GM12873 (cell line): ENCODE results near the gene CHST1.

Experiments
- TF ChIP-seq, protein P1 (sequence below): IDR thresholded peaks from 2 replicates; pipeline ENCODE4 v1.5.1; 2012; ENCODE audit warnings: low read depth, mild to moderate bottlenecking, moderate library complexity, low read length, control low read depth; ENCODE audit not compliant: insufficient read depth; ENCODE audit errors: missing control alignments

CHST1 gene

DNA sequence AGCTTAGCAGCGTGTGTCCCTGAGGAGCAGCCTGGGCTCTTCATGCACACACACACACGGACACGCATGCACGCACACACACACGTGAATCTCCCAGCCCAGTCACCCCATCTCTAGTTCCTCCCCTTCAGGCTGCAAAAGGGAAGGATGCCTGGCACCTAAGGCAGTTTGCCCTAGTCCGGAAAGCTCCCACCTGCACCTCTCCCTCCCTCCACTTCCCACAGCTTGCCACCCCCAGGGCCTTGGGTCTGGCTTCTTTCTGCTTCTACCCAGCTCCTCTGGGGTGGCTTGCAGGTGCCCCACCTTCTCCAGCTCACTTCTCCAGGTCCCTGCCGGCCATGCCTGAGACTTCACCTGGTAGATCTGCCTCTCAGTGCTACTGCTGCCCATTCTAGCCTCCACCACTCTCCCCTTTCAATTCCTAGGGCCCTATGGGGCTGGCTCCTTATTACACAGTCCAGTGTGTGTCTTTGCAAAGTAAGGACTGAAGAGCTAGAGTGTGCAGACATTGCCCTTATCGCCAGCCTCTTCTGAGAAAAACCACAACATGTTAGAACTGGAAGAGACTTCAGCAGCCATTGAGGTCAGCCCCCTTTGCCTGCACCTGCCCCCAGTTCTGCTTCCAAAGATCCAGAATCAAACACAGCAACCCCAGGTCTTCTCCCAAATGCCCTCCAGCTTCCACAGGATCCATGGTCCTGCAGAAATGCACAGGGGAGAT is 33.5 kb upstream of the CHST1 start:
- TF ChIP-seq, protein P1, sequence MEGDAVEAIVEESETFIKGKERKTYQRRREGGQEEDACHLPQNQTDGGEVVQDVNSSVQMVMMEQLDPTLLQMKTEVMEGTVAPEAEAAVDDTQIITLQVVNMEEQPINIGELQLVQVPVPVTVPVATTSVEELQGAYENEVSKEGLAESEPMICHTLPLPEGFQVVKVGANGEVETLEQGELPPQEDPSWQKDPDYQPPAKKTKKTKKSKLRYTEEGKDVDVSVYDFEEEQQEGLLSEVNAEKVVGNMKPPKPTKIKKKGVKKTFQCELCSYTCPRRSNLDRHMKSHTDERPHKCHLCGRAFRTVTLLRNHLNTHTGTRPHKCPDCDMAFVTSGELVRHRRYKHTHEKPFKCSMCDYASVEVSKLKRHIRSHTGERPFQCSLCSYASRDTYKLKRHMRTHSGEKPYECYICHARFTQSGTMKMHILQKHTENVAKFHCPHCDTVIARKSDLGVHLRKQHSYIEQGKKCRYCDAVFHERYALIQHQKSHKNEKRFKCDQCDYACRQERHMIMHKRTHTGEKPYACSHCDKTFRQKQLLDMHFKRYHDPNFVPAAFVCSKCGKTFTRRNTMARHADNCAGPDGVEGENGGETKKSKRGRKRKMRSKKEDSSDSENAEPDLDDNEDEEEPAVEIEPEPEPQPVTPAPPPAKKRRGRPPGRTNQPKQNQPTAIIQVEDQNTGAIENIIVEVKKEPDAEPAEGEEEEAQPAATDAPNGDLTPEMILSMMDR = no peak

DNA sequence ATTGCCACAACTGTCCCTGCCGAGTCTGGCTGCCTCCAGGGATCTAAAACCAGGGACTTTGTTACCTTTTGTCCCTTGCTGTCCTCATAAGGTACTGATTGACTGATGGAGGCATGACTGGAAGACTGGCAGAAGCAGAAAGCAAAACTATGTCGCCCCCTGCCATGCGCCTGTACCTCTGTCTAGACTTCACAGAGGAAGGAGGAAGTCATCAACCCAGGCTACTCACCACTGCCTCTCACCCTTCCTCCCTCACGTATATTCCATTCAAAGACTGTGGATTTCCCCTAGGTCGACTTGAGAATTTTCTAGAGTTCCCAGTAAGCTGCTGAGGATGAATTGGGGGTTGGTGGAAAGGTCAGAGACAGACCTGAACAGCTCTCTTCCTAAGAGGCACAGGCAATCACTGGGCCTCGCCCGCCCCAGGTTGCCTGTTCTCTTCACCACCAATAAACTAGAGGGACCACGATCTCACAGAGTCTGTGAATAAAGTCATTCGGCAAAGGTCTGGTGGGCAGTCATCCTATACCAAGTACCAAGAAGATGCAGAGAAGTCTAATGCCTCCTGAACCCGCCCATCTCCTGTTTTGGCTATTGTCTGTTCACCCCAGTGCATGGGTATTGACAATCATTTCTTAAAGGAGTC is 27.5 kb upstream of the CHST1 start:
- TF ChIP-seq, protein P1 = no peak

DNA sequence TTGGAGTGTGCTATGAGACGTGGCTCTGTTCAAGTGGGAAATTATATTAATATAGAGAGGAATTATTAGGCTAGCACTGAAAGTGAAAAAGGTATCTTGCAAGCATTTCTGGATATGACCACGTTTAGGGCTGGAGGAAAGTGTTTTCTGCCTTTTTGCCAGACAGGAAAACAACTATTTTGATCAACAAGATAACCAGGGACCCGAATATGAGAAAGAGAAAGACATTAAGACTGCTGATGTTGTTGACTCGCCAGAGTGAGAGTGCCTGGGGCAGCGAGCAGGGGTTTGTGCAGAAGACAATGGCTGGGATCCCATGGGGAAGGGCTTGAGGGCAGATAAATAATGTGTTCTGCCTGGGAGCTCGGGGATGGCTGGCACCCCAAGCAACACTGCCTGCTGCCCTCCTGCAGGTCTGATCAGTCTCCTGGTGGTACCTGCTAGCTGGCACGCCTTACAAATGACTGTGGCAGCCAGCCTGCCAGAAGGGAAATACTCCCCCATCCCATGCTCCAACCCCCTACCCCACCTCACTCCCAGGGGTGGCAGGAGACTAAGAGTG is 23.1 kb upstream of the CHST1 start:
- TF ChIP-seq, protein P1 = no peak

DNA sequence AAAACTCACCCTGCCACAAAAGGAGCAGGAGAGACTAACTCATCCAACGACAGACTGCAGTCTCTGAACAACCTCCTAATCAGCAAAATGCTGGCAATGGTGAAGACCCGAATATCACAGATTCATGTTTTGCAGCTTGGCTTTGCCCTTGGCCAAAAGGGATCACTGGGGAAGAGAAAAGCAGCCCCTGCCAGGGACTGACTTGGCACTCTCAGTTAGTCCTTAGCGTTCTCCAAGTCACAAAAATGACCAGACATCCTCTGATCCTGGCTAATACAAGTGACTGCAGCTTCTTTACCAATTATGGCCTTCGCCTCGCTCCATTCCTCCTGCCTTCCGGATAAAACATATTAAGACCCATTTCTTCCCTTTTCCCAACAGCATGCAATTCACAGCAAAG is 22.4 kb upstream of the CHST1 start:
- TF ChIP-seq, protein P1 = no peak

DNA sequence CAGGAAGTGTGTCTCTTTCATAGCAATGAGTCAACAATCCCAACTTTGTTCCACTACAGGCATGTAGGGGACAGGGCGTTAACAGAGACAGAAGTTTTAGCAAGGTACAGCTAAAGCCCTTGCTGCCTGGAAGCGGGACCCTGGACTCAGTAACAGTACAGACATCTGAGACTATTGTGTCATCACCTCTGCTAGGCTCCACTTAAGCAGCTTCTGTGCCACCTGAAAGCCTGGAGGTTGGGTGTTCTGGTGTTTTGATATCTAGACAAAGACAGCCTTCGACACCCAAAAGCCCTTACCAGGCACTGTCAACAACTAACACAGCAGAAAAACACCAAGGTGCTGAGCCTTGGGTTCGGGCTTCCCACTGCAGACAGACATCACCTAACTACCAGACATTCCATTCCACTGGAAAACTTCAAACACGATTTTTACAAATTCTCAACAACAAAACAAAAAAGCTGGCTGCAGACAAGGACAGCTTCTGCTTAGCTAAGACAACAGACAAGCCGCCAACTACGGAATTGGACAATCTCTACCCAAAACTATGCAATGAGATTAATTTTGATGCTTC is 20.6 kb upstream of the CHST1 start:
- TF ChIP-seq, protein P1 = no peak

DNA sequence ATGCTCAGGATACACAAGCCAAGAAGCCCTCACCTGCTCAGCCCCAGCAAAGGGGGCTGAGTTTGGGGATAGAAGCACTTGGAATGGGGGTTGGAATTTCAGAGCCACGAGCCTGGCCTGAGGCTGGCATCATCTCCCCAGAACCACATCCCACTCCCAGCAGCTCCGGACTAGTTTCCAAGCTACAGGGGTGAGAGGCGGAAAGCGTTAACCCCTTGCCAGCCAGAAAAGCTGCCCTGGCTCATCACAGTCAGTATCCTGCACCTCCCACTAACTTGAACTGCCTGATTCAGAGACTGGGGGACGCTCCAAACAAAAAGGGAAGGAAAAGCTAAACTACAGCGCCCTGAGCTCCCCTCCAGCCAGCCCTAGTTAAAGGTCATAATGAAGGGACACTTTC is 19.0 kb upstream of the CHST1 start:
- TF ChIP-seq, protein P1 = no peak
